GM23338 (cell line): Measurements from ENCODE around the gene VSIG10L2. TPM values are rescaled to one million over a fixed set of nuclear protein-coding genes. Genes with fewer than 3 reads are reported as not detected.

Source experiments
- ATAC-seq: fragments of 200-7000 bp; cut with Tn5 transposase; 3 replicates; pipeline ENCODE4 v1.9.1; 2020
- DNase-seq: peaks from one replicate; pipeline ENCODE4 v3.0.0-alpha.2; 2015; ENCODE audit warnings: low spot score
- H2AFZ ChIP-seq: fragments of 200-600 bp; sonication (generic); 2 replicates; pipeline ENCODE4 v1.8.0; 2016; ENCODE audit warnings: antibody characterized with exemption, mild to moderate bottlenecking, moderate library complexity
- H3F3A ChIP-seq: fragments of 200-600 bp; sonication (generic); replicated peaks from 2 replicates; pipeline ENCODE4 v1.8.0; 2017; ENCODE audit warnings: antibody characterized with exemption, mixed run types, low read depth
- H3K27ac ChIP-seq: fragments of 200-600 bp; sonication (generic); 2 replicates; pipeline ENCODE4 v1.6.1; 2016; ENCODE audit warnings: low read depth
- H3K27me3 ChIP-seq: fragments of 200-600 bp; sonication (generic); 2 replicates; pipeline ENCODE4 v1.8.0; 2016; ENCODE audit warnings: mild to moderate bottlenecking, mixed run types, moderate library complexity; ENCODE audit not compliant: insufficient read depth
- H3K36me3 ChIP-seq: fragments of 200-600 bp; sonication (generic); 2 replicates; pipeline ENCODE4 v1.8.0; 2016; ENCODE audit warnings: mild to moderate bottlenecking; ENCODE audit not compliant: insufficient read depth
- H3K4me1 ChIP-seq: fragments of 200-600 bp; sonication (generic); 2 replicates; pipeline ENCODE4 v1.8.0; 2016; ENCODE audit warnings: mild to moderate bottlenecking, moderate library complexity; ENCODE audit not compliant: insufficient read depth
- H3K4me2 ChIP-seq: fragments of 200-600 bp; sonication (generic); 2 replicates; pipeline ENCODE4 v1.7.1; 2017; ENCODE audit warnings: mixed run types
- H3K4me3 ChIP-seq: fragments of 200-600 bp; sonication (generic); 2 replicates; pipeline ENCODE4 v1.6.1; 2016; ENCODE audit warnings: mixed run types
- H3K79me2 ChIP-seq: fragments of 200-600 bp; sonication (generic); replicated peaks from 2 replicates; pipeline ENCODE4 v1.8.0; 2017; ENCODE audit warnings: mild to moderate bottlenecking; ENCODE audit not compliant: insufficient read depth
- H3K9me2 ChIP-seq: fragments of 200-600 bp; sonication (generic); 2 replicates; pipeline ENCODE4 v1.8.0; 2017; ENCODE audit not compliant: insufficient read depth
- H4K20me1 ChIP-seq: fragments of 200-600 bp; sonication (generic); replicated peaks from 2 replicates; pipeline ENCODE4 v1.8.0; 2017; ENCODE audit warnings: mild to moderate bottlenecking; ENCODE audit not compliant: insufficient read depth
- H3K27ac Mint-ChIP-seq: 2 replicates; pipeline ENCODE4 v1.8.0; 2020; ENCODE audit warnings: inconsistent platforms, mild to moderate bottlenecking, moderate library complexity, mixed read lengths
- H3K27me3 Mint-ChIP-seq: 3 replicates; pipeline ENCODE4 v1.8.0; 2022; ENCODE audit warnings: low read depth, mild to moderate bottlenecking, moderate library complexity, mixed read lengths, inconsistent platforms; ENCODE audit not compliant: insufficient read depth, poor library complexity
- H3K36me3 Mint-ChIP-seq: 3 replicates; pipeline ENCODE4 v1.8.0; 2021; ENCODE audit warnings: low read depth, mild to moderate bottlenecking, inconsistent platforms, moderate library complexity, mixed read lengths
- H3K4me1 Mint-ChIP-seq: 3 replicates; pipeline ENCODE4 v1.8.0; 2020; ENCODE audit warnings: mild to moderate bottlenecking, inconsistent platforms, mixed read lengths
- H3K4me3 Mint-ChIP-seq: 3 replicates; pipeline ENCODE4 v1.8.0; 2021; ENCODE audit warnings: moderate library complexity, mild to moderate bottlenecking, inconsistent platforms, mixed read lengths
- H3K9me3 Mint-ChIP-seq: 3 replicates; pipeline ENCODE4 v1.8.0; 2020; ENCODE audit warnings: moderate library complexity, mild to moderate bottlenecking, inconsistent platforms, mixed read lengths
- CREB1 ChIP-seq: fragments of 250-450 bp; sonication (Bioruptor Pico); IDR thresholded peaks from 2 replicates; pipeline ENCODE4 v1.5.0; 2020; ENCODE audit warnings: low read depth, mild to moderate bottlenecking, moderate library complexity
- EZH2 ChIP-seq: fragments of 200-600 bp; sonication (generic); IDR thresholded peaks from one replicate; pipeline ENCODE4 v1.8.0; 2017; ENCODE audit warnings: antibody characterized with exemption, mild to moderate bottlenecking, low read depth; ENCODE audit not compliant: unreplicated experiment
- EZH2phosphoT487 ChIP-seq: fragments of 200-600 bp; sonication (generic); IDR thresholded peaks from one replicate; pipeline ENCODE4 v1.8.1; 2018; ENCODE audit warnings: antibody characterized with exemption; ENCODE audit not compliant: unreplicated experiment
- JUNB ChIP-seq: IDR thresholded peaks from one replicate; pipeline ENCODE4 v1.6.1; 2016; ENCODE audit warnings: antibody characterized with exemption; ENCODE audit not compliant: unreplicated experiment
- NANOG ChIP-seq: IDR thresholded peaks from 2 replicates; pipeline ENCODE4 v1.6.1; 2016; ENCODE audit warnings: antibody characterized with exemption, borderline replicate concordance
- POLR2AphosphoS5 ChIP-seq: IDR thresholded peaks from 2 replicates; pipeline ENCODE4 v1.6.1; 2016; ENCODE audit warnings: antibody characterized with exemption, low read depth
- STAT1 ChIP-seq: IDR thresholded peaks from one replicate; pipeline ENCODE4 v1.6.1; 2016; ENCODE audit warnings: antibody characterized with exemption; ENCODE audit not compliant: unreplicated experiment
- ZNF114 ChIP-seq: fragments of 250-450 bp; sonication (Bioruptor Pico); IDR thresholded peaks from 2 replicates; pipeline ENCODE4 v1.5.0; 2020; ENCODE audit warnings: mild to moderate bottlenecking, moderate library complexity
- ZNF331 ChIP-seq: fragments of 250-450 bp; sonication (Bioruptor Pico); IDR thresholded peaks from 2 replicates; pipeline ENCODE4 v1.5.0; 2020; ENCODE audit warnings: low read depth, mild to moderate bottlenecking, moderate library complexity
- polyA plus RNA-seq: library from polyadenylated mRNA; unstranded; fragments of >200 nt; fragmentation: Nextera tagmentation; extraction: Ambion mirVana; gene quantifications from 2 replicates; pipeline ENCODE4 v1.2.1, GENCODE V29; 2016
- total RNA-seq: library from RNA; depleted of rRNA; stranded (reverse); fragments of >200 nt; shearing (Covaris generic); gene quantifications from 2 replicates; pipeline ENCODE4 v1.2.3, GENCODE V29; 2014
- TF ChIP-seq, protein P1 (sequence below), 2 experiments: fragments of 200-600 bp in 1 of 2; sonication (generic) in 1 of 2; conservative IDR thresholded peaks; 2 replicates each; pipeline versions ENCODE4 v1.5.1 to v1.6.1; 2016 to 2017; ENCODE audit warnings: antibody characterized with exemption in 2 of 2, low read depth in 2 of 2, mild to moderate bottlenecking in 2 of 2, moderate library complexity in 1 of 2
- TF ChIP-seq, protein P2 (sequence below): IDR thresholded peaks from 2 replicates; pipeline ENCODE4 v1.6.1; 2016; ENCODE audit warnings: antibody characterized with exemption
- TF ChIP-seq, protein P3 (sequence below): fragments of 250-450 bp; sonication (Bioruptor Pico); IDR thresholded peaks from 2 replicates; pipeline ENCODE4 v1.5.0; 2020; ENCODE audit warnings: mild to moderate bottlenecking, moderate library complexity
- TF ChIP-seq, protein P4 (sequence below): IDR thresholded peaks from one replicate; pipeline ENCODE4 v1.6.1; 2018; ENCODE audit warnings: antibody characterized with exemption; ENCODE audit not compliant: unreplicated experiment

Gene VSIG10L2
- total and polyA plus RNA-seq, 2 experiments from 2014 or later: 0.63 TPM; not detected in 1

DNA sequence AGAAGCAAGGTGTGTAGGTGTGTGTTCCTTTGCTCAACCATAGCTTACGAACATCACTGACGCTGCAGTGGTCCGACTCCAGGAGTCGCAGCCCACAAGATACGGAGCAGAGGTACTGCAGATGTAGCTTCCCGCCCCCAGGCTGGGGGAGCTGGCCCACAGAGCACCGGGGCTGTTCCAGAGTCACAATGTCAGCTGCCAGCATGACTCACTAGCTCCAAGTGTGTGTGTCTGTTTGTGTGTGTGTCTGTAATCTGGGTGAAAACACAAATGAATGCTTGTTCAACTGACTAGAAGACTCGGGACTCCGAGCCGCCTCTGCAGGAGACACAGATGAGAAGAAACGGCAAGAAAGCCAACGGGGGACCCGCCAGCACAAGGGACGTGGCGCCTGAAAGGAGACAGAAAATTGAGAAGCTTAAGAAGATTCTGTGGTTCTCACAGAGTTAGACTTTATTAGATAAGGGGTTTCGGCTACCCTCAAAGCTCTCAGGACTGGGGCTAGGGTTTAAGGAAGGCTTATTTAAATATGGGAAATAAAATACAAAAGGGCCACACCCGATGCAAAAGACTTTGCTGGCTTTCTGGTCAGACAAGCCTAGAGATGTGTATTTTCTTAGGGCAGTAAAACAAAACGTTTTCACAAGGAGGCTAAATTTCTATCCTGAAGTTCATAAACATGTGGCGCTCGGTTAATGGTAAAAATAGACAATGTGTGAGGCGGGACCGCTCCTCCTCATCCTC, 10.7 kb downstream of the VSIG10L2 start:
- no peak overlapping the region for H3K4me3 ChIP-seq
- peaks cover 2% of the 10 kb centered on the region for H3K27me3 Mint-ChIP-seq

More for the DNA sequence above, 10.7 kb downstream of the VSIG10L2 start:
- Histone ChIP-seq H3K4me2 (no peak overlapping the region), H3K4me1 (peaks cover 8% of the 10 kb centered on the region; the same call in 1 of the 2 replicates), H2AFZ (no peak overlapping the region), H3K9me2 (no peaks in the 10 kb centered on the region), H3K27ac (no peak overlapping the region), H3K27me3 (no peaks in the 10 kb centered on the region), H3F3A (no peaks in the 10 kb centered on the region), H3K36me3 (peaks cover 8% of the 10 kb centered on the region; the same call in 1 of the 2 replicates), H4K20me1 (no peaks in the 10 kb centered on the region), H3K79me2 (no peaks in the 10 kb centered on the region)
- Mint-ChIP-seq H3K36me3 (peaks cover 4% of the 10 kb centered on the region; the same call in 2 of the 3 replicates), H3K4me1 (peaks cover 18% of the 10 kb centered on the region), H3K9me3 (no peaks in the 10 kb centered on the region; the same call in 2 of the 3 replicates), H3K27ac (no peak overlapping the region), H3K4me3 (no peak overlapping the region)
- ATAC-seq: no peak
- no peak for TF ChIP-seq STAT1
- TF ChIP-seq POLR2AphosphoS5: no peak
- no peak for TF ChIP-seq JUNB
- TF ChIP-seq NANOG: no peak
- TF ChIP-seq EZH2phosphoT487: no peak
- TF ChIP-seq, protein P1, sequence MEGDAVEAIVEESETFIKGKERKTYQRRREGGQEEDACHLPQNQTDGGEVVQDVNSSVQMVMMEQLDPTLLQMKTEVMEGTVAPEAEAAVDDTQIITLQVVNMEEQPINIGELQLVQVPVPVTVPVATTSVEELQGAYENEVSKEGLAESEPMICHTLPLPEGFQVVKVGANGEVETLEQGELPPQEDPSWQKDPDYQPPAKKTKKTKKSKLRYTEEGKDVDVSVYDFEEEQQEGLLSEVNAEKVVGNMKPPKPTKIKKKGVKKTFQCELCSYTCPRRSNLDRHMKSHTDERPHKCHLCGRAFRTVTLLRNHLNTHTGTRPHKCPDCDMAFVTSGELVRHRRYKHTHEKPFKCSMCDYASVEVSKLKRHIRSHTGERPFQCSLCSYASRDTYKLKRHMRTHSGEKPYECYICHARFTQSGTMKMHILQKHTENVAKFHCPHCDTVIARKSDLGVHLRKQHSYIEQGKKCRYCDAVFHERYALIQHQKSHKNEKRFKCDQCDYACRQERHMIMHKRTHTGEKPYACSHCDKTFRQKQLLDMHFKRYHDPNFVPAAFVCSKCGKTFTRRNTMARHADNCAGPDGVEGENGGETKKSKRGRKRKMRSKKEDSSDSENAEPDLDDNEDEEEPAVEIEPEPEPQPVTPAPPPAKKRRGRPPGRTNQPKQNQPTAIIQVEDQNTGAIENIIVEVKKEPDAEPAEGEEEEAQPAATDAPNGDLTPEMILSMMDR (conservative IDR thresholded peaks at IDR 0.05; ENCODE audit: low read depth in 2 of 2): no peak
- TF ChIP-seq ZNF114 (CRISPR knock-in tag): no peak
- TF ChIP-seq, protein P2, sequence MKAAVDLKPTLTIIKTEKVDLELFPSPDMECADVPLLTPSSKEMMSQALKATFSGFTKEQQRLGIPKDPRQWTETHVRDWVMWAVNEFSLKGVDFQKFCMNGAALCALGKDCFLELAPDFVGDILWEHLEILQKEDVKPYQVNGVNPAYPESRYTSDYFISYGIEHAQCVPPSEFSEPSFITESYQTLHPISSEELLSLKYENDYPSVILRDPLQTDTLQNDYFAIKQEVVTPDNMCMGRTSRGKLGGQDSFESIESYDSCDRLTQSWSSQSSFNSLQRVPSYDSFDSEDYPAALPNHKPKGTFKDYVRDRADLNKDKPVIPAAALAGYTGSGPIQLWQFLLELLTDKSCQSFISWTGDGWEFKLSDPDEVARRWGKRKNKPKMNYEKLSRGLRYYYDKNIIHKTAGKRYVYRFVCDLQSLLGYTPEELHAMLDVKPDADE: no peak
- TF ChIP-seq, protein P3, sequence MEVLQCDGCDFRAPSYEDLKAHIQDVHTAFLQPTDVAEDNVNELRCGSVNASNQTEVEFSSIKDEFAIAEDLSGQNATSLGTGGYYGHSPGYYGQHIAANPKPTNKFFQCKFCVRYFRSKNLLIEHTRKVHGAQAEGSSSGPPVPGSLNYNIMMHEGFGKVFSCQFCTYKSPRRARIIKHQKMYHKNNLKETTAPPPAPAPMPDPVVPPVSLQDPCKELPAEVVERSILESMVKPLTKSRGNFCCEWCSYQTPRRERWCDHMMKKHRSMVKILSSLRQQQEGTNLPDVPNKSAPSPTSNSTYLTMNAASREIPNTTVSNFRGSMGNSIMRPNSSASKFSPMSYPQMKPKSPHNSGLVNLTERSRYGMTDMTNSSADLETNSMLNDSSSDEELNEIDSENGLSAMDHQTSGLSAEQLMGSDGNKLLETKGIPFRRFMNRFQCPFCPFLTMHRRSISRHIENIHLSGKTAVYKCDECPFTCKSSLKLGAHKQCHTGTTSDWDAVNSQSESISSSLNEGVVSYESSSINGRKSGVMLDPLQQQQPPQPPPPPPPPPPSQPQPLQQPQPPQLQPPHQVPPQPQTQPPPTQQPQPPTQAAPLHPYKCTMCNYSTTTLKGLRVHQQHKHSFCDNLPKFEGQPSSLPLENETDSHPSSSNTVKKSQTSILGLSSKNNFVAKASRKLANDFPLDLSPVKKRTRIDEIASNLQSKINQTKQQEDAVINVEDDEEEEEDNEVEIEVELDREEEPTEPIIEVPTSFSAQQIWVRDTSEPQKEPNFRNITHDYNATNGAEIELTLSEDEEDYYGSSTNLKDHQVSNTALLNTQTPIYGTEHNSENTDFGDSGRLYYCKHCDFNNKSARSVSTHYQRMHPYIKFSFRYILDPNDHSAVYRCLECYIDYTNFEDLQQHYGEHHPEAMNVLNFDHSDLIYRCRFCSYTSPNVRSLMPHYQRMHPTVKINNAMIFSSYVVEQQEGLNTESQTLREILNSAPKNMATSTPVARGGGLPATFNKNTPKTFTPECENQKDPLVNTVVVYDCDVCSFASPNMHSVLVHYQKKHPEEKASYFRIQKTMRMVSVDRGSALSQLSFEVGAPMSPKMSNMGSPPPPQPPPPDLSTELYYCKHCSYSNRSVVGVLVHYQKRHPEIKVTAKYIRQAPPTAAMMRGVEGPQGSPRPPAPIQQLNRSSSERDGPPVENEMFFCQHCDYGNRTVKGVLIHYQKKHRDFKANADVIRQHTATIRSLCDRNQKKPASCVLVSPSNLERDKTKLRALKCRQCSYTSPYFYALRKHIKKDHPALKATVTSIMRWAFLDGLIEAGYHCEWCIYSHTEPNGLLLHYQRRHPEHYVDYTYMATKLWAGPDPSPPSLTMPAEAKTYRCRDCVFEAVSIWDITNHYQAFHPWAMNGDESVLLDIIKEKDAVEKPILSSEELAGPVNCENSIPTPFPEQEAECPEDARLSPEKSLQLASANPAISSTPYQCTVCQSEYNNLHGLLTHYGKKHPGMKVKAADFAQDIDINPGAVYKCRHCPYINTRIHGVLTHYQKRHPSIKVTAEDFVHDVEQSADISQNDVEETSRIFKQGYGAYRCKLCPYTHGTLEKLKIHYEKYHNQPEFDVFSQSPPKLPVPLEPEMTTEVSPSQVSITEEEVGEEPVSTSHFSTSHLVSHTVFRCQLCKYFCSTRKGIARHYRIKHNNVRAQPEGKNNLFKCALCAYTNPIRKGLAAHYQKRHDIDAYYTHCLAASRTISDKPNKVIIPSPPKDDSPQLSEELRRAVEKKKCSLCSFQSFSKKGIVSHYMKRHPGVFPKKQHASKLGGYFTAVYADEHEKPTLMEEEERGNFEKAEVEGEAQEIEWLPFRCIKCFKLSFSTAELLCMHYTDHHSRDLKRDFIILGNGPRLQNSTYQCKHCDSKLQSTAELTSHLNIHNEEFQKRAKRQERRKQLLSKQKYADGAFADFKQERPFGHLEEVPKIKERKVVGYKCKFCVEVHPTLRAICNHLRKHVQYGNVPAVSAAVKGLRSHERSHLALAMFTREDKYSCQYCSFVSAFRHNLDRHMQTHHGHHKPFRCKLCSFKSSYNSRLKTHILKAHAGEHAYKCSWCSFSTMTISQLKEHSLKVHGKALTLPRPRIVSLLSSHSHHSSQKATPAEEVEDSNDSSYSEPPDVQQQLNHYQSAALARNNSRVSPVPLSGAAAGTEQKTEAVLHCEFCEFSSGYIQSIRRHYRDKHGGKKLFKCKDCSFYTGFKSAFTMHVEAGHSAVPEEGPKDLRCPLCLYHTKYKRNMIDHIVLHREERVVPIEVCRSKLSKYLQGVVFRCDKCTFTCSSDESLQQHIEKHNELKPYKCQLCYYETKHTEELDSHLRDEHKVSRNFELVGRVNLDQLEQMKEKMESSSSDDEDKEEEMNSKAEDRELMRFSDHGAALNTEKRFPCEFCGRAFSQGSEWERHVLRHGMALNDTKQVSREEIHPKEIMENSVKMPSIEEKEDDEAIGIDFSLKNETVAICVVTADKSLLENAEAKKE: no peak
- TF ChIP-seq EZH2: no peak
- no peak for TF ChIP-seq CREB1 (CRISPR knock-in tag)
- TF ChIP-seq, protein P4, sequence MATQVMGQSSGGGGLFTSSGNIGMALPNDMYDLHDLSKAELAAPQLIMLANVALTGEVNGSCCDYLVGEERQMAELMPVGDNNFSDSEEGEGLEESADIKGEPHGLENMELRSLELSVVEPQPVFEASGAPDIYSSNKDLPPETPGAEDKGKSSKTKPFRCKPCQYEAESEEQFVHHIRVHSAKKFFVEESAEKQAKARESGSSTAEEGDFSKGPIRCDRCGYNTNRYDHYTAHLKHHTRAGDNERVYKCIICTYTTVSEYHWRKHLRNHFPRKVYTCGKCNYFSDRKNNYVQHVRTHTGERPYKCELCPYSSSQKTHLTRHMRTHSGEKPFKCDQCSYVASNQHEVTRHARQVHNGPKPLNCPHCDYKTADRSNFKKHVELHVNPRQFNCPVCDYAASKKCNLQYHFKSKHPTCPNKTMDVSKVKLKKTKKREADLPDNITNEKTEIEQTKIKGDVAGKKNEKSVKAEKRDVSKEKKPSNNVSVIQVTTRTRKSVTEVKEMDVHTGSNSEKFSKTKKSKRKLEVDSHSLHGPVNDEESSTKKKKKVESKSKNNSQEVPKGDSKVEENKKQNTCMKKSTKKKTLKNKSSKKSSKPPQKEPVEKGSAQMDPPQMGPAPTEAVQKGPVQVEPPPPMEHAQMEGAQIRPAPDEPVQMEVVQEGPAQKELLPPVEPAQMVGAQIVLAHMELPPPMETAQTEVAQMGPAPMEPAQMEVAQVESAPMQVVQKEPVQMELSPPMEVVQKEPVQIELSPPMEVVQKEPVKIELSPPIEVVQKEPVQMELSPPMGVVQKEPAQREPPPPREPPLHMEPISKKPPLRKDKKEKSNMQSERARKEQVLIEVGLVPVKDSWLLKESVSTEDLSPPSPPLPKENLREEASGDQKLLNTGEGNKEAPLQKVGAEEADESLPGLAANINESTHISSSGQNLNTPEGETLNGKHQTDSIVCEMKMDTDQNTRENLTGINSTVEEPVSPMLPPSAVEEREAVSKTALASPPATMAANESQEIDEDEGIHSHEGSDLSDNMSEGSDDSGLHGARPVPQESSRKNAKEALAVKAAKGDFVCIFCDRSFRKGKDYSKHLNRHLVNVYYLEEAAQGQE: no peak
- TF ChIP-seq ZNF331 (CRISPR knock-in tag): no peak
- DNase-seq: no peak
